SK-N-SH (cell line): ENCODE measurements around the gene KCTD20. TPM values are rescaled to one million over a fixed set of nuclear protein-coding genes. Genes with fewer than 3 reads are reported as not detected.
"Not testable (repeated sequence)": the region's sequence is repeated elsewhere in the genome, so short reads cannot be mapped to it uniquely, and the experiment has no call there.

Source experiments
- CTCF ChIA-PET: fragments of 300-600, 350-600 bp; formaldehyde crosslinking; extraction: SDS; loops from one replicate; lab custom pipeline; 2021; lab: Yijun Ruan, JAX
- POLR2A ChIA-PET: fragments of 350-600 bp; sonication (Branson Sonifier 250); formaldehyde crosslinking; extraction: SDS; loops from one replicate; lab custom pipeline; 2020; ENCODE audit warnings: antibody characterized with exemption, inconsistent platforms; lab: Yijun Ruan, JAX
- DNase-seq: peaks from one replicate; pipeline ENCODE4 v3.0.0; 2012
- H2AFZ ChIP-seq: fragments of 200-600 bp; sonication (generic); 2 replicates; pipeline ENCODE4 v1.8.1; 2016; ENCODE audit warnings: antibody characterized with exemption, mild to moderate bottlenecking, low read depth
- H3F3A ChIP-seq: fragments of 200-600 bp; sonication (generic); replicated peaks from 2 replicates; pipeline ENCODE3; 2016; ENCODE audit warnings: antibody characterized with exemption, mild to moderate bottlenecking; ENCODE audit not compliant: insufficient read depth
- H3K27ac ChIP-seq, 2 experiments: fragments of 200-500 bp in 1 of 2; fragments of 200-600 bp in 1 of 2; sonication (Bioruptor generic) in 1 of 2; sonication (generic), shearing (Covaris generic) in 1 of 2; 2 replicates each; pipeline versions ENCODE4 v1.5.1 to v1.6.1; 2014 to 2016; ENCODE audit warnings: low read depth in 2 of 2, inconsistent platforms in 1 of 2, low read length in 1 of 2, mild to moderate bottlenecking in 1 of 2, mixed read lengths in 1 of 2
- H3K27me3 ChIP-seq: fragments of 200-600 bp; sonication (generic), shearing (Covaris generic); 2 replicates; pipeline ENCODE4 v1.6.1; 2016; ENCODE audit warnings: mixed run types; ENCODE audit not compliant: insufficient read depth
- H3K36me3 ChIP-seq, 2 experiments: fragments of 200-500 bp in 1 of 2; fragments of 200-600 bp in 1 of 2; sonication (Bioruptor generic) in 1 of 2; sonication (generic) in 1 of 2; replicated peaks in 1 of 2; 2 replicates each; pipeline versions ENCODE3 to v1.5.1; 2014 to 2016; ENCODE audit warnings: low read length in 1 of 2, mild to moderate bottlenecking in 1 of 2; ENCODE audit not compliant: insufficient read depth in 2 of 2, control insufficient read depth in 1 of 2
- H3K4me1 ChIP-seq, 2 experiments: fragments of 200-500 bp in 1 of 2; fragments of 200-600 bp in 1 of 2; sonication (Bioruptor generic) in 1 of 2; sonication (generic), shearing (Covaris generic) in 1 of 2; 2 replicates each; pipeline versions ENCODE4 v1.5.1 to v1.6.1; 2014 to 2016; ENCODE audit warnings: low read depth in 1 of 2, low read length in 1 of 2, mixed run types in 1 of 2; ENCODE audit not compliant: insufficient read depth in 2 of 2, control insufficient read depth in 1 of 2
- H3K4me2 ChIP-seq: fragments of 200-600 bp; sonication (generic), shearing (Covaris generic); 2 replicates; pipeline ENCODE4 v1.6.1; 2017; ENCODE audit warnings: mixed run types
- H3K4me3 ChIP-seq, 2 experiments: fragments of 200-500 bp in 1 of 2; fragments of 200-600 bp in 1 of 2; sonication (Bioruptor generic) in 1 of 2; sonication (generic), shearing (Covaris generic) in 1 of 2; 2 replicates each; pipeline versions ENCODE4 v1.5.1 to v1.8.1; 2014 to 2016; ENCODE audit warnings: low read depth in 2 of 2, inconsistent platforms in 1 of 2, low read length in 1 of 2, mild to moderate bottlenecking in 1 of 2, mixed read lengths in 1 of 2, moderate library complexity in 1 of 2
- H3K79me2 ChIP-seq: fragments of 200-600 bp; sonication (generic); 2 replicates; pipeline ENCODE4 v1.8.1; 2017; ENCODE audit warnings: mild to moderate bottlenecking; ENCODE audit not compliant: insufficient read depth
- H3K9ac ChIP-seq: fragments of 200-600 bp; sonication (generic); 2 replicates; pipeline ENCODE4 v1.6.1; 2017; ENCODE audit warnings: mixed run types
- H3K9me2 ChIP-seq: fragments of 200-600 bp; sonication (generic); 2 replicates; pipeline ENCODE4 v1.6.1; 2017; ENCODE audit warnings: mixed run types
- H3K9me3 ChIP-seq: fragments of 200-600 bp; sonication (generic); 2 replicates; pipeline ENCODE4 v1.6.1; 2017; ENCODE audit warnings: mixed run types, mild to moderate bottlenecking, moderate library complexity
- H4K20me1 ChIP-seq: fragments of 200-600 bp; sonication (generic); 2 replicates; pipeline ENCODE4 v1.6.1; 2017; ENCODE audit warnings: mild to moderate bottlenecking, mixed run types; ENCODE audit not compliant: insufficient read depth
- ELF1 ChIP-seq: IDR thresholded peaks from 2 replicates; pipeline ENCODE4 v1.4.0; 2012
- EZH2phosphoT487 ChIP-seq: fragments of 200-600 bp; sonication (generic); IDR thresholded peaks from 2 replicates; pipeline ENCODE4 v1.6.1; 2017; ENCODE audit warnings: low read depth, mixed run types, mild to moderate bottlenecking, antibody characterized with exemption, moderate library complexity, borderline replicate concordance
- FOSL2 ChIP-seq: IDR thresholded peaks from 2 replicates; pipeline ENCODE4 v1.4.0; 2012; ENCODE audit warnings: low read depth, mild to moderate bottlenecking, moderate library complexity, borderline replicate concordance
- FOXJ3 ChIP-seq: sonication (generic); formaldehyde crosslinking; IDR thresholded peaks from 2 replicates; pipeline ENCODE4 v1.5.1; 2020; ENCODE audit warnings: mild to moderate bottlenecking, missing genetic modification reagents
- FOXM1 ChIP-seq: IDR thresholded peaks from 2 replicates; pipeline ENCODE4 v1.4.0; 2012; ENCODE audit warnings: low read depth, mild to moderate bottlenecking
- GABPA ChIP-seq: IDR thresholded peaks from 2 replicates; pipeline ENCODE4 v1.4.0; 2012; ENCODE audit warnings: low read depth, mild to moderate bottlenecking
- GATA2 ChIP-seq: sonication (generic); formaldehyde crosslinking; IDR thresholded peaks from 2 replicates; pipeline ENCODE4 v1.5.0; 2020; ENCODE audit warnings: mild to moderate bottlenecking, missing genetic modification reagents
- MXI1 ChIP-seq: IDR thresholded peaks from 2 replicates; pipeline ENCODE4 v1.6.1; 2012; ENCODE audit warnings: mild to moderate bottlenecking, low read depth, low read length, improper control_type of control experiment
- NRF1 ChIP-seq: IDR thresholded peaks from 2 replicates; pipeline ENCODE4 v1.6.1; 2012; ENCODE audit warnings: low read depth, mild to moderate bottlenecking, low read length
- POLR2AphosphoS5 ChIP-seq: IDR thresholded peaks from 2 replicates; pipeline ENCODE4 v1.6.1; 2012; ENCODE audit warnings: low read depth, low read length
- REST ChIP-seq: IDR thresholded peaks from 2 replicates; pipeline ENCODE4 v1.6.1; 2012; ENCODE audit warnings: mild to moderate bottlenecking, low read depth, low read length, moderate library complexity
- RXRA ChIP-seq: IDR thresholded peaks from 2 replicates; pipeline ENCODE4 v1.4.0; 2012; ENCODE audit warnings: low read depth, mild to moderate bottlenecking, borderline replicate concordance
- SMC3 ChIP-seq: IDR thresholded peaks from 2 replicates; pipeline ENCODE4 v1.6.1; 2012; ENCODE audit warnings: low read depth, low read length, improper control_type of control experiment
- TCF12 ChIP-seq: IDR thresholded peaks from 2 replicates; pipeline ENCODE4 v1.4.0; 2012
- TEAD4 ChIP-seq: IDR thresholded peaks from 2 replicates; pipeline ENCODE4 v1.4.0; 2012; ENCODE audit warnings: mild to moderate bottlenecking, borderline replicate concordance; ENCODE audit not compliant: insufficient read depth
- YY1 ChIP-seq: IDR thresholded peaks from 2 replicates; pipeline ENCODE4 v1.4.0; 2012; ENCODE audit warnings: low read depth, mild to moderate bottlenecking
- WGBS: methylation state at CpG from one replicate; pipeline ENCODE4 v1.1.6; 2017; ENCODE audit warnings: low lambda C conversion rate; 5-methylcytosine and 5-hydroxymethylcytosine counted together
- polyA plus RNA-seq, 3 experiments: library from polyadenylated mRNA; depleted of rRNA; stranded (reverse); fragments of >200 nt; gene quantifications; 2 replicates each; pipeline ENCODE4 v1.2.3, GENCODE V29; 2012
- TF ChIP-seq, protein P1 (sequence below): fragments of 200-600 bp; sonication (generic); IDR thresholded peaks from 2 replicates; pipeline ENCODE4 v1.6.1; 2017; ENCODE audit warnings: antibody characterized with exemption, mild to moderate bottlenecking, moderate library complexity
- TF ChIP-seq, protein P2 (sequence below): IDR thresholded peaks from 2 replicates; pipeline ENCODE4 v1.4.0; 2012; ENCODE audit warnings: low read depth, borderline replicate concordance
- TF ChIP-seq, protein P3 (sequence below): IDR thresholded peaks from 2 replicates; pipeline ENCODE4 v1.4.0; 2012; ENCODE audit warnings: low read depth, borderline replicate concordance

The KCTD20 gene
- polyA plus RNA-seq, 1 of the 3 experiments (the other 2 are of a cell fraction): 29.0 TPM

DNA sequence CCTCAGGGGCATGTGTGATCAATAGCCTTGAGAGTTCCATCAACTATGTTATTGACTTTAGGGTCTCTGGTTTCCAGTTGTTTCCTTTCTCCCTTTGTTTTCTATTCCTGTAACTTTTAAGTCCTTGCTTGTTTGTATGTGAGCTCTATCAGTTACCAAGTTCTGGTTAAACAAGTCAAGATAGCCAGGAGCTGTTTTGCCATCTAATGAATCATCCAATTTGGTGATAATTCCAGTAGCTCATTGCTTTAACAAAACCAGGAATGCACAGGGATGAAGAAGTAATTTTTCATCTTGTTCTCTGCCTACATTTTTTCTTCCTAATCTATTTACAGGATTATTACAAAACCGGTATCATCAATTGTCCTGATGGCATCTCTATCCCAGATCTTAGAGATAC lies 36.5 kb downstream of the KCTD20 start:
- POLR2A ChIA-PET: no interaction called here
- no peak for DNase-seq

GRCh38 chr6:36483326-36483725 lies 40.5 kb downstream of the KCTD20 start:
- H3F3A ChIP-seq, H4K20me1 ChIP-seq, H3K9me2 ChIP-seq, POLR2A ChIA-PET, H3K27me3 ChIP-seq, H3K4me2 ChIP-seq, H3K9me3 ChIP-seq, CTCF ChIA-PET, H3K27ac ChIP-seq, H2AFZ ChIP-seq, H3K9ac ChIP-seq, H3K79me2 ChIP-seq, DNase-seq, H3K4me3 ChIP-seq, H3K4me1 ChIP-seq: not testable (repeated sequence)
- WGBS: 98% methylated on average over 5 of the region's 5 CpGs
- H3K36me3 ChIP-seq: peaks cover 46 to 53% of the 10 kb centered on the region in 2 experiments

More for the DNA sequence above, 36.5 kb downstream of the KCTD20 start:
- WGBS: 46% methylated on average over 1 of the region's 1 CpG
- H3K4me1 ChIP-seq: no peaks in the 10 kb centered on the region; a peak in 1 of 4 replicates
- no peak overlapping the region for H3K4me3 ChIP-seq
- no peak overlapping the region for H3K27ac ChIP-seq
- no peak overlapping the region for H3K4me2 ChIP-seq
- no peaks in the 10 kb centered on the region for H3K9me2 ChIP-seq
- H3K9ac ChIP-seq: no peak overlapping the region
- TF ChIP-seq, protein P1, sequence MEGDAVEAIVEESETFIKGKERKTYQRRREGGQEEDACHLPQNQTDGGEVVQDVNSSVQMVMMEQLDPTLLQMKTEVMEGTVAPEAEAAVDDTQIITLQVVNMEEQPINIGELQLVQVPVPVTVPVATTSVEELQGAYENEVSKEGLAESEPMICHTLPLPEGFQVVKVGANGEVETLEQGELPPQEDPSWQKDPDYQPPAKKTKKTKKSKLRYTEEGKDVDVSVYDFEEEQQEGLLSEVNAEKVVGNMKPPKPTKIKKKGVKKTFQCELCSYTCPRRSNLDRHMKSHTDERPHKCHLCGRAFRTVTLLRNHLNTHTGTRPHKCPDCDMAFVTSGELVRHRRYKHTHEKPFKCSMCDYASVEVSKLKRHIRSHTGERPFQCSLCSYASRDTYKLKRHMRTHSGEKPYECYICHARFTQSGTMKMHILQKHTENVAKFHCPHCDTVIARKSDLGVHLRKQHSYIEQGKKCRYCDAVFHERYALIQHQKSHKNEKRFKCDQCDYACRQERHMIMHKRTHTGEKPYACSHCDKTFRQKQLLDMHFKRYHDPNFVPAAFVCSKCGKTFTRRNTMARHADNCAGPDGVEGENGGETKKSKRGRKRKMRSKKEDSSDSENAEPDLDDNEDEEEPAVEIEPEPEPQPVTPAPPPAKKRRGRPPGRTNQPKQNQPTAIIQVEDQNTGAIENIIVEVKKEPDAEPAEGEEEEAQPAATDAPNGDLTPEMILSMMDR: no peak
- TF ChIP-seq EZH2phosphoT487: no peak
- TF ChIP-seq MXI1: no peak
- no peak for TF ChIP-seq GABPA
- TF ChIP-seq REST: no peak
- no peak for TF ChIP-seq TCF12
- no peak for TF ChIP-seq NRF1
- no peak for TF ChIP-seq ELF1
- no peak for TF ChIP-seq FOXM1
- TF ChIP-seq POLR2AphosphoS5: no peak
- no peak for TF ChIP-seq RXRA
- TF ChIP-seq TEAD4: no peak
- no peak for TF ChIP-seq YY1
- TF ChIP-seq FOXJ3 (CRISPR knock-in tag): no peak
- no peak for TF ChIP-seq SMC3
- TF ChIP-seq, protein P2, sequence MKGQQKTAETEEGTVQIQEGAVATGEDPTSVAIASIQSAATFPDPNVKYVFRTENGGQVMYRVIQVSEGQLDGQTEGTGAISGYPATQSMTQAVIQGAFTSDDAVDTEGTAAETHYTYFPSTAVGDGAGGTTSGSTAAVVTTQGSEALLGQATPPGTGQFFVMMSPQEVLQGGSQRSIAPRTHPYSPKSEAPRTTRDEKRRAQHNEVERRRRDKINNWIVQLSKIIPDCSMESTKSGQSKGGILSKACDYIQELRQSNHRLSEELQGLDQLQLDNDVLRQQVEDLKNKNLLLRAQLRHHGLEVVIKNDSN: no peak
- TF ChIP-seq GATA2 (CRISPR knock-in tag): no peak
- TF ChIP-seq FOSL2: no peak
- TF ChIP-seq, protein P3, sequence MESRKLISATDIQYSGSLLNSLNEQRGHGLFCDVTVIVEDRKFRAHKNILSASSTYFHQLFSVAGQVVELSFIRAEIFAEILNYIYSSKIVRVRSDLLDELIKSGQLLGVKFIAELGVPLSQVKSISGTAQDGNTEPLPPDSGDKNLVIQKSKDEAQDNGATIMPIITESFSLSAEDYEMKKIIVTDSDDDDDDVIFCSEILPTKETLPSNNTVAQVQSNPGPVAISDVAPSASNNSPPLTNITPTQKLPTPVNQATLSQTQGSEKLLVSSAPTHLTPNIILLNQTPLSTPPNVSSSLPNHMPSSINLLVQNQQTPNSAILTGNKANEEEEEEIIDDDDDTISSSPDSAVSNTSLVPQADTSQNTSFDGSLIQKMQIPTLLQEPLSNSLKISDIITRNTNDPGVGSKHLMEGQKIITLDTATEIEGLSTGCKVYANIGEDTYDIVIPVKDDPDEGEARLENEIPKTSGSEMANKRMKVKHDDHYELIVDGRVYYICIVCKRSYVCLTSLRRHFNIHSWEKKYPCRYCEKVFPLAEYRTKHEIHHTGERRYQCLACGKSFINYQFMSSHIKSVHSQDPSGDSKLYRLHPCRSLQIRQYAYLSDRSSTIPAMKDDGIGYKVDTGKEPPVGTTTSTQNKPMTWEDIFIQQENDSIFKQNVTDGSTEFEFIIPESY: no peak
- TF ChIP-seq, all 33 proteins: peak for 0
- Histone ChIP-seq H3K79me2 (peaks cover 3% of the 10 kb centered on the region; the same call in 1 of the 2 replicates), H3K36me3 (peaks cover 21 to 52% of the 10 kb centered on the region in 2 experiments), H3F3A (peaks cover 4% of the 10 kb centered on the region), H4K20me1 (no peaks in the 10 kb centered on the region), H2AFZ (no peak overlapping the region), H3K9me3 (no peaks in the 10 kb centered on the region), H3K27me3 (no peaks in the 10 kb centered on the region)
- CTCF ChIA-PET: interaction anchor here (1.4 kb wide), 1 partner anchor 105 kb away, joined by 4 read pairs; no protein-coding TSS in a partner anchor
